Measurements from ENCODE around the gene DDR2.

The DDR2 gene

GRCh38 chr1:162835157-162835899, 203.1 kb downstream of the DDR2 start:
- DNase-seq (ENCODE audit: low read depth), result no peak
